Measurements from ENCODE around the gene PRICKLE2. TPM values are rescaled to one million over a fixed set of nuclear protein-coding genes. Genes with fewer than 3 reads are reported as not detected.

PRICKLE2 gene
- total and polyA plus RNA-seq, 5 donors: 2.3 to 15.2 (median 10.6) TPM

DNA sequence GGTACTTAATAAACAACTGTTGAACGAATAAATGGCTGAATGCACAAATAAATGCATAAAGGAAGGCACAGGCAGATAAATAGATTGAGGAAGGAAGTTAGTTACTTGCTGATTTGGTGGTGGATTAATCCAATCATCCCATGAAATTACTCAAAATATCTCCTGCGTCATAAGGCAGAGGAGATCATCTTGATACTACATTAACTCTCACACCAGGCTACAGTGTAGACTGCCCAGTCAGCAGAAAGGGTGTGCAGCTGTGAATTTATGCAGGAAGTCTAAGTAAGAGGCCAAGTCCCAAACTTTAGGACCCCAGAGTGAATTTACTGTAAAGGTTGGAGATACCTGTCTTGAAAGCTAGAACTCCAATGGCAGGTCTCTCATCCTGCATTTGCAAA is 38.6 kb downstream of the PRICKLE2 start:
- intact Hi-C loops (cut with DNase I): no loop called here
- Histone ChIP-seq H3K4me3 (ENCODE audit: low read length) (no peak overlapping the region), H3K4me1 (ENCODE audit: control insufficient read depth, insufficient read depth, low read length) (peaks cover 23% of the 10 kb centered on the region), H3K27me3 (ENCODE audit: control insufficient read depth, insufficient read depth) (no peaks in the 10 kb centered on the region), H3K9me3 (ENCODE audit: control insufficient read depth, low read length) (no peaks in the 10 kb centered on the region), H3K27ac (ENCODE audit: low read length) (peak overlapping the region; percentile 43)
- DNase-seq (no peak), ATAC-seq (peak in 1 of 2 donors; percentile 7)
- WGBS: 46% methylated on average over 2 of the region's 2 CpGs

DNA sequence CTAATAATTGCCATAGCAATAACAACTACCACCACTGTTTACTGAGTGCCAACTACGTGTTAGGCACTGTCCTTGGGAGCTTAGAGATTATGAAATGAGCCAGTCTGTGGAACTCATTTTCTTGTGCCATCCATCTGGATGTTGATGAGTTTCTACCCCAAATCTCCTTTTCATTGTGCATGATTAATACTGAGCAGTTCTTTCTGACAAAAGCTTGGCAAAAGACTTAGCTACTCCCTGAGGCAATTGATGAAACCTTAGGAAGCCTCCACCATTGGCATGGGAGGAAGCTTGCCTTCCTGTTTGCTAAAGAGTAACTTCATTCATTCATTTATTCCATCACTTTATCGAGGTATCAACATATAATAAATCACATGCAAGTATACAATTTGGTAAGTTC is 39.8 kb downstream of the PRICKLE2 start:
- DNase-seq: no peak
- Histone ChIP-seq H3K27me3 (ENCODE audit: control insufficient read depth, insufficient read depth) (no peaks in the 10 kb centered on the region), H3K27ac (ENCODE audit: low read length) (no peak overlapping the region), H3K9me3 (ENCODE audit: control insufficient read depth, low read length) (no peaks in the 10 kb centered on the region), H3K4me3 (ENCODE audit: low read length) (no peak overlapping the region), H3K4me1 (ENCODE audit: control insufficient read depth, insufficient read depth, low read length) (peaks cover 20% of the 10 kb centered on the region)
- WGBS: 77% methylated on average over 2 of the region's 2 CpGs
- intact Hi-C loops (cut with DNase I): no loop called here
- no peak for ATAC-seq

DNA sequence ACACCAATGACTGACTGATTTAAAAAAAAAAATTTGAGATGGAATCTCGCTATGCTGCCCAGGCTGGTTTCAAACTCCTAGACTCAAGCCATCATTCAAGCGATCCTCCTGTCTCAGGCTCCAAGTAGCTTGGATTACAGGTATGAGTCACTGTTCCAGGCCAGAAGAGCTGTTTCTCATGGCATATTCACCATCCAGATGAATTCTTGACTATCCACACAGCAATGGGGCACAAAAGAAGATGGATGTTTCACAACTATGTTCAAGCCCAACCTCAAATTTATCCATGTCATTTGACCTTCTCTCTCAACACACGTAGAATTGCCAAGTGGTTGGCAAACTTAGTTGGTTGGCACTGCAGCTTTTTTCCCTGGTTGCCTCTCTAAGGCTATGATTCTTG is 40.6 kb downstream of the PRICKLE2 start:
- no peaks in the 10 kb centered on the region for H3K9me3 ChIP-seq (ENCODE audit: control insufficient read depth, low read length)
- no peak overlapping the region for H3K27ac ChIP-seq (ENCODE audit: low read length)
- ATAC-seq (no peak), DNase-seq (no peak)
- H3K4me3 ChIP-seq (ENCODE audit: low read length): no peak overlapping the region
- intact Hi-C loops (cut with DNase I): no loop called here
- WGBS: 81% methylated on average over 3 of the region's 3 CpGs
- peaks cover 16% of the 10 kb centered on the region for H3K4me1 ChIP-seq (ENCODE audit: control insufficient read depth, insufficient read depth, low read length)
- no peaks in the 10 kb centered on the region for H3K27me3 ChIP-seq (ENCODE audit: control insufficient read depth, insufficient read depth)

DNA sequence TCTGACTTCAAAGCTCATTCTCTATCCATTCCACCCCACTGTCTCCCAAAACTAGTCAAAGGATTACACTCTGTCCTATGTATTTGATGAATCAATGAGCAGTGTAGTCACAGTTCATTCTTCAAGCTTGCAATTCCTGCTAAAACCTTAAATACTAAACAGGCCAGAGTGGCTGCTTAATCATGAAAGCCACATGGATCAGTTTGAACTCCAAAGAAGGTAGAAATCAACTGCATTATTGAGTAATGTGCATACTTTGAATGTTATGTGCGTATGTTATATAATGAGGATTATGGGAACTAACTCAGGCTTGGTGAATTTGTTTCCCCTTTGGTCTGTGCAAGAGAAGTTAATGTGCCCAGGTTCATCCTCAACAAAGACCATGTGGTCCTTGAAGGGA is 45.4 kb downstream of the PRICKLE2 start:
- H3K4me1 ChIP-seq (ENCODE audit: control insufficient read depth, insufficient read depth, low read length): peaks cover 2% of the 10 kb centered on the region
- no peak overlapping the region for H3K4me3 ChIP-seq (ENCODE audit: low read length)
- DNase-seq: no peak
- ATAC-seq: no peak
- H3K27ac ChIP-seq (ENCODE audit: low read length): no peak overlapping the region
- H3K9me3 ChIP-seq (ENCODE audit: control insufficient read depth, low read length): no peaks in the 10 kb centered on the region
- intact Hi-C loops (cut with DNase I): no loop called here
- 92% methylated on average over 1 of the region's 1 CpG for WGBS
- no peaks in the 10 kb centered on the region for H3K27me3 ChIP-seq (ENCODE audit: control insufficient read depth, insufficient read depth)

DNA sequence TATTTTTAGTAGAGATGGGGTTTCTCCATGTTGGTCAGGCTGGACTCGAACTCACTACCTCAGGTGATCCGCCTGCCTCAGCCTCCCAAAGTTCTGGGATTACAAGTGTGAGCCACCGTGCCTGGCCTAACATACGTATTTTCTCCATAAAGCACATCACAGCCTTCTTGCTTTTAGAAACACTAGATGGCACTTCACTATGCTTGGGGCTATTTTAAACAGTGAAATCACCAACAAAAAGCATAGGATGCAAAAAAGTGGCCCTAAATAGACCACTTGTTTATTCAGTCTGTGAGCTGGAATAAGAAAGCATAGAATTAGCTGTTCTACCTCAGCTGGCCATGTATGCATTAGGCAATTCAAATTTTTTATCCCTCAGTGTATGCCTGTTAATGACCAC is 46.0 kb downstream of the PRICKLE2 start:
- DNase-seq: no peak
- H3K27me3 ChIP-seq (ENCODE audit: control insufficient read depth, insufficient read depth): no peaks in the 10 kb centered on the region
- 95% methylated on average over 4 of the region's 4 CpGs for WGBS
- intact Hi-C loops (cut with DNase I): no loop called here
- no peak overlapping the region for H3K27ac ChIP-seq (ENCODE audit: low read length)
- no peak for ATAC-seq
- no peak overlapping the region for H3K4me3 ChIP-seq (ENCODE audit: low read length)
- H3K4me1 ChIP-seq (ENCODE audit: control insufficient read depth, insufficient read depth, low read length): no peaks in the 10 kb centered on the region
- H3K9me3 ChIP-seq (ENCODE audit: control insufficient read depth, low read length): no peaks in the 10 kb centered on the region

DNA sequence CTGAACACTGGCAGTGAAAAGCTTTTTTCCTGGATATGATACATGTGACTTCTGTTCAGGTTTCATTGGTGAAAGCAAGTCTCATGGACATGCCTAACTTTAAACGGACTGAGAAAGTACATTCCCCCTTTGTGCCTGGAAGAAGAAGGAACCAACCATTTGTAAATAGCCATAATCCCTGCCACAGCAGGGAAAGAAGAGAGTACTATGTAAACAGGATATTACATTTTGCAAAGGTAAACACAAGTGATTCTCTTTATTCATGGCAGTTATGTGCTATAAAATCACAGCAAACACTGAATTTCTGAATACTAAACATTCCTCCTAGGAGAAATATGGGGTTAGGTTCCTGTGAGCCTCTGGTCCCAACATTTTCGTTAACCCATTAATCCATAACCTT is 46.8 kb downstream of the PRICKLE2 start:
- no peak overlapping the region for H3K27ac ChIP-seq (ENCODE audit: low read length)
- no peaks in the 10 kb centered on the region for H3K9me3 ChIP-seq (ENCODE audit: control insufficient read depth, low read length)
- no peak for DNase-seq
- H3K27me3 ChIP-seq (ENCODE audit: control insufficient read depth, insufficient read depth): no peaks in the 10 kb centered on the region
- H3K4me1 ChIP-seq (ENCODE audit: control insufficient read depth, insufficient read depth, low read length): peaks cover 2% of the 10 kb centered on the region
- no peak for ATAC-seq
- intact Hi-C loops (cut with DNase I): no loop called here
- WGBS: 84% methylated on average over 2 of the region's 2 CpGs
- H3K4me3 ChIP-seq (ENCODE audit: low read length): no peak overlapping the region

DNA sequence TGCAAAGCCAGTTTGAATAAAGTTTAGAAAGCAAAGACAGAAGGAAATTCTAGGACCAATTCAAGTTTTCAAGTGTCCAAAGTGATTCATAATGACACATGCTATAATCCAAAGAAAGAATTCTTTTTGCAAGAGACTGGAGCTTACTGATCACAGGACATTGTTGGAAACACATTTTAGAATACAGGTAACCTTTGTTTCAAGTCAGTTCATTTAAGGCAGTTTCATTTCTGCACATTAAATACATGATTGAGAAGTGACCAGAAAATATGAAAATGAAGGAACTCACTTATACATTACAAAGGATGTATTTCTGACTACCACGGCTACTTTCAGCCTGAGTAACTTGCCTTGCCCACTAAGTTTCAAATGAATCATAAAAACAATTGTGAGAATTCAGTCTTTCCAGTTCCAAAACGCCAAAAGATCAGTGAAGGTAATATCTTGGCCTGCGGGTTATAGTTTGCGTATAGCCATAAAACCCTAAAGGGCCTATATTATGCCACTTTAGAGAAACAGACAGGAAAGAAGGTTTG is 48.7 kb downstream of the PRICKLE2 start:
- no peak for DNase-seq
- Histone ChIP-seq H3K4me1 (ENCODE audit: control insufficient read depth, insufficient read depth, low read length) (peaks cover 3% of the 10 kb centered on the region), H3K4me3 (ENCODE audit: low read length) (no peak overlapping the region), H3K27ac (ENCODE audit: low read length) (no peak overlapping the region), H3K9me3 (ENCODE audit: control insufficient read depth, low read length) (no peaks in the 10 kb centered on the region), H3K27me3 (ENCODE audit: control insufficient read depth, insufficient read depth) (no peaks in the 10 kb centered on the region)
- intact Hi-C loops (cut with DNase I): no loop called here
- WGBS: 95% methylated on average over 4 of the region's 4 CpGs
- ATAC-seq: no peak

DNA sequence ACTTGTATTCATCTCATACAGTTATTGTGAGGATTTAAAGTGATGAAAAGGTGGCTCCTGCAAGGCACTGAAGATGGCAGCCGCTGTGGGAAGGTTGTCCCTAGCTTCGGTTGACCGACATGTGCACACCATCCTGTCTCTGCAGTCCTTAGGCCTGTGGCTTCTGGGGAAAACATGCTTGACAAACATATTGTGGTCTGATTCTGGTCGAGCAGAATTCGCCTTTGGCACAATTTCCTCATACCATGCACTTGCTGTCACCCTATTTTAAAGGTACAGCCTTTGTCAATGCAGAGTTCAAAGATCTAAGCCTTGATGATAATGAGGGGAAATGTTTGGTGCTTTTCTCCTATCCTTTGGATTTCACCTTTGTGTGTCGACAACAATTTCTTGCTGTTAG is 50.9 kb downstream of the PRICKLE2 start:
- Histone ChIP-seq H3K27me3 (ENCODE audit: control insufficient read depth, insufficient read depth) (no peaks in the 10 kb centered on the region), H3K4me3 (ENCODE audit: low read length) (no peak overlapping the region), H3K4me1 (ENCODE audit: control insufficient read depth, insufficient read depth, low read length) (peaks cover 3% of the 10 kb centered on the region), H3K9me3 (ENCODE audit: control insufficient read depth, low read length) (no peaks in the 10 kb centered on the region), H3K27ac (ENCODE audit: low read length) (no peak overlapping the region)
- ATAC-seq (no peak), DNase-seq (no peak)
- intact Hi-C loops (cut with DNase I): no loop called here
- 87% methylated on average over 6 of the region's 6 CpGs for whole genome bisulfite sequencing

DNA sequence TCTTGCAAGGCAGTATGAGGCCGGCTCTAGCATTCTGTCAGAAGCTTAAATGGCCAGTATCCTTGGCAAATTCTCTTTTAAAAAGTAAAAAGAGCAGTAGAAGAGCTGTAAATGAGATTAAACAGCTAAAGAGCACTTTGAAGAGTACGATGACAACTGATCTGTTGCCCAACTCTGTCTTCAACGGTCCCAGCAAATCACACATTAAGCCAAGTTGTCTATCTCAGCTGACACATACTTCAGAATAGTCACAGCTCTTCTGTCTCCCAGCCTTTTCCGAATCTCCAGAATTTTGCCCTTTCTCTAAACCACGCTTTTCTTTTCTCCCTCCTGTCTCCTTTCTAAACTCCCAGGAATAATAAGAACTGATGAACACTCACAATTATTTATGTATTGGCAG is 51.7 kb downstream of the PRICKLE2 start:
- H3K4me3 ChIP-seq (ENCODE audit: low read length): no peak overlapping the region
- WGBS: 52% methylated on average over 5 of the region's 5 CpGs
- peak; percentile 65 to 73 for ATAC-seq
- intact Hi-C loops (cut with DNase I): no loop called here
- peaks cover 3% of the 10 kb centered on the region for H3K4me1 ChIP-seq (ENCODE audit: control insufficient read depth, insufficient read depth, low read length)
- no peak for DNase-seq
- H3K9me3 ChIP-seq (ENCODE audit: control insufficient read depth, low read length): no peaks in the 10 kb centered on the region
- no peaks in the 10 kb centered on the region for H3K27me3 ChIP-seq (ENCODE audit: control insufficient read depth, insufficient read depth)
- H3K27ac ChIP-seq (ENCODE audit: low read length): no peak overlapping the region

DNA sequence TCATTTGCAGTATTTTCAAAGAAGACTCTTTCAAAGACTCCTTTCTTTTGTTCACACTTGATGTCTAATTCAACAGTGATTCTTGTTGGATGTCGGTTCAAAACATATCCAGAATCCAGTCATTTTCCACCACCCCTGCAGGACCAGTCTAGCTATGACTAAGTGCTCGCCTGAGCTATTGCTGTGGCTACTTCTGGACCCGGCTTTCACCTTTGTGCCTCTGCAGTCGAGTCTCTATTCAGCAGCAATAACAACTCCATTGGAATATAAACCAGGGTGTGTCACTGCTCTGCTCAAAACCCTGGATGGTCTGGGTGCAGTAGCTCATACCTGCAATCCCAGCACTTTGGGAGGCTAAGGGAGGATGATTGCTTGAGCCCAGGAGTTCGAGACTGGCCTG is 55.0 kb downstream of the PRICKLE2 start:
- intact Hi-C loops (cut with DNase I): no loop called here
- ATAC-seq: no peak
- no peaks in the 10 kb centered on the region for H3K27me3 ChIP-seq (ENCODE audit: control insufficient read depth, insufficient read depth)
- no peak overlapping the region for H3K27ac ChIP-seq (ENCODE audit: low read length)
- peaks cover 3% of the 10 kb centered on the region for H3K4me1 ChIP-seq (ENCODE audit: control insufficient read depth, insufficient read depth, low read length)
- H3K9me3 ChIP-seq (ENCODE audit: control insufficient read depth, low read length): no peaks in the 10 kb centered on the region
- WGBS: 90% methylated on average over 5 of the region's 5 CpGs
- H3K4me3 ChIP-seq (ENCODE audit: low read length): no peak overlapping the region
- DNase-seq: no peak

DNA sequence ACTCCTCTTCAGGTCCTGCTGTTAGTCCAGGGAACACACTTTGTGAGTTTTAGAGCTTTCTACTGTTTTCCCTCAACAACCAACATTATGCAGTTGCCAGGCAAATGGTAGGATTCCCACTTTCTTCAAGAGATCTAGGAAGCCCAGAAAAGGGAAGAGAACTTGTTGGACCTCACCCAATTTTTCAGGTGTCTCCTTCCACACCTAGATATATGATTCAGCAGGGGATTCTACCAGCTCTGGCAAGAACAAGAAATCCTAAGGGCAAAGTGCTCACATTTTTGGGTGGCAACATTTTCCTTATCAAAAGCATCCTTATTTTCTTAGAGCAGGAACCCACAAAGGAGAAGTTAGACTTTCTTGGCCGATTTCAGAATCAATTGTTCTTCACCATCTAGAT is 57.4 kb downstream of the PRICKLE2 start:
- WGBS: 80% methylated on average over 1 of the region's 1 CpG
- H3K27ac ChIP-seq (ENCODE audit: low read length): no peak overlapping the region
- no peaks in the 10 kb centered on the region for H3K9me3 ChIP-seq (ENCODE audit: control insufficient read depth, low read length)
- no peak for DNase-seq
- peaks cover 2% of the 10 kb centered on the region for H3K4me1 ChIP-seq (ENCODE audit: control insufficient read depth, insufficient read depth, low read length)
- H3K27me3 ChIP-seq (ENCODE audit: control insufficient read depth, insufficient read depth): no peaks in the 10 kb centered on the region
- intact Hi-C loops (cut with DNase I): loop anchor here in 3 of 4 donors (10.0 kb wide), 3 partner anchors 97 to 133 kb away; no protein-coding TSS in a partner anchor
- no peak overlapping the region for H3K4me3 ChIP-seq (ENCODE audit: low read length)
- ATAC-seq: no peak

DNA sequence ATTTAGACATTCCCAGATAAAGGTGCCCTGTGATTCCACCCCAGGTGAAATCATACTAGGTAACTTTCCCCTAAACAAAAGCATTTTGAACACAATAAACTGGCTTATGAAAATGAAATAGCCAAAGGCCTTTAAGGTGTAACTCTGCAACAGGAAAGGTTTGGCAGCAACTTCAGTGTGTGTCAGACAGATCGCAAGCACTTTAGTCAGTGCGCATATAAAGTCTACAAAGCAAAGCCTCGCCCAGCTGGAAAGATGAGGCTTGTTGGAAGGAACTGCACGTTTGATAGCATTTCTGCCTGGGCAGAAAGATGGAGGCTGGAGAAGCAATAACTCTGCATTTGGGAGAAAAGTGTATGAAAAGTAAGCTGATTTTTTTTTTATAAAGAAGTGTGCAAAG is 57.9 kb downstream of the PRICKLE2 start:
- intact Hi-C loops (cut with DNase I): loop anchor here in 3 of 4 donors (10.0 kb wide), 3 partner anchors 97 to 133 kb away; no protein-coding TSS in a partner anchor
- ATAC-seq: peak in 1 of 2 donors; percentile 45

More for the DNA sequence above, 57.9 kb downstream of the PRICKLE2 start:
- H3K4me3 ChIP-seq (ENCODE audit: low read length): no peak overlapping the region
- H3K4me1 ChIP-seq (ENCODE audit: control insufficient read depth, insufficient read depth, low read length): peaks cover 3% of the 10 kb centered on the region
- no peaks in the 10 kb centered on the region for H3K27me3 ChIP-seq (ENCODE audit: control insufficient read depth, insufficient read depth)
- WGBS: 62% methylated on average over 4 of the region's 4 CpGs
- DNase-seq: no peak
- no peak overlapping the region for H3K27ac ChIP-seq (ENCODE audit: low read length)
- H3K9me3 ChIP-seq (ENCODE audit: control insufficient read depth, low read length): no peaks in the 10 kb centered on the region

All from right cardiac atrium (tissue), 5 donors.